ENCODE results near the gene CATSPERZ.

DNA sequence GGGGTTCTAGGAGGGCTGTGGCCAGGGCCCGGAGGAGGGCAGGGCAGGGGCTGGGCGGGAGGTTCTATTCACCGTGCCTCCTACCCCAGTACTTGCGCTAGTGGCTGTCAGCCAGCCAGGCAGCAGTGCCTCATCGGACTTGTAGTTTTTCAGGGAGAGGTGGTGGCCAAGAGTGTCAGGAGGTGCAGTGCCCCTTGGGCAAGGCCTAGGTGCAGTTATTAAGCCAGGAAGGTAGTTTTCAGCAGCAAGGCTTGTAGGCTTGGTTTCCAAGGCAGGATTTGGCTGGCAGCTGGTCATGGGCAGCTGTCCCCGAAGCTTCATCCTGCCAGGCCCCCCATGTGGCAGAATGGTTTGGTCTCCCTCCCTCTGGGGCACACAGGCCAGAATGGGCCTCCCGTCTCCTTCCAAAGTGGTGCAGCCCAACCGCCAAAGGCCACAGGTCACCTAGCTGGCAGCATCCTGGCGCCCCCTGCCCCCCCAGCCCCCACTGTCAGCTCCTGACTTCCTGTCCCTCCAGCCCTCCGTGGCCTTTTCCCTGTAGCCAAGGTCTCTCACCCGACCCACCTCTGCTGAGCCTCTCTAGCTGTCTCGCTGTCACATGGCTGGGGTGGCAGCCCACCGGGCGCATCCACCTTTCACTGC is 48.3 kb downstream of the CATSPERZ start:
- TF ChIP-seq, protein P1, sequence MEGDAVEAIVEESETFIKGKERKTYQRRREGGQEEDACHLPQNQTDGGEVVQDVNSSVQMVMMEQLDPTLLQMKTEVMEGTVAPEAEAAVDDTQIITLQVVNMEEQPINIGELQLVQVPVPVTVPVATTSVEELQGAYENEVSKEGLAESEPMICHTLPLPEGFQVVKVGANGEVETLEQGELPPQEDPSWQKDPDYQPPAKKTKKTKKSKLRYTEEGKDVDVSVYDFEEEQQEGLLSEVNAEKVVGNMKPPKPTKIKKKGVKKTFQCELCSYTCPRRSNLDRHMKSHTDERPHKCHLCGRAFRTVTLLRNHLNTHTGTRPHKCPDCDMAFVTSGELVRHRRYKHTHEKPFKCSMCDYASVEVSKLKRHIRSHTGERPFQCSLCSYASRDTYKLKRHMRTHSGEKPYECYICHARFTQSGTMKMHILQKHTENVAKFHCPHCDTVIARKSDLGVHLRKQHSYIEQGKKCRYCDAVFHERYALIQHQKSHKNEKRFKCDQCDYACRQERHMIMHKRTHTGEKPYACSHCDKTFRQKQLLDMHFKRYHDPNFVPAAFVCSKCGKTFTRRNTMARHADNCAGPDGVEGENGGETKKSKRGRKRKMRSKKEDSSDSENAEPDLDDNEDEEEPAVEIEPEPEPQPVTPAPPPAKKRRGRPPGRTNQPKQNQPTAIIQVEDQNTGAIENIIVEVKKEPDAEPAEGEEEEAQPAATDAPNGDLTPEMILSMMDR (IDR thresholded peaks at IDR 0.05; ENCODE audit: poor library complexity), result no peak
- no peak for TF ChIP-seq EZH2 (IDR thresholded peaks at IDR 0.05; ENCODE audit: borderline replicate concordance)

All from hepatocyte (in vitro differentiated cells).